ENCODE measurements around the gene MGRN1. TPM values are rescaled to one million over a fixed set of nuclear protein-coding genes. Genes with fewer than 3 reads are reported as not detected.

Gene MGRN1
- total RNA-seq, 1 donor from 2014 or later: 91.5 TPM

DNA sequence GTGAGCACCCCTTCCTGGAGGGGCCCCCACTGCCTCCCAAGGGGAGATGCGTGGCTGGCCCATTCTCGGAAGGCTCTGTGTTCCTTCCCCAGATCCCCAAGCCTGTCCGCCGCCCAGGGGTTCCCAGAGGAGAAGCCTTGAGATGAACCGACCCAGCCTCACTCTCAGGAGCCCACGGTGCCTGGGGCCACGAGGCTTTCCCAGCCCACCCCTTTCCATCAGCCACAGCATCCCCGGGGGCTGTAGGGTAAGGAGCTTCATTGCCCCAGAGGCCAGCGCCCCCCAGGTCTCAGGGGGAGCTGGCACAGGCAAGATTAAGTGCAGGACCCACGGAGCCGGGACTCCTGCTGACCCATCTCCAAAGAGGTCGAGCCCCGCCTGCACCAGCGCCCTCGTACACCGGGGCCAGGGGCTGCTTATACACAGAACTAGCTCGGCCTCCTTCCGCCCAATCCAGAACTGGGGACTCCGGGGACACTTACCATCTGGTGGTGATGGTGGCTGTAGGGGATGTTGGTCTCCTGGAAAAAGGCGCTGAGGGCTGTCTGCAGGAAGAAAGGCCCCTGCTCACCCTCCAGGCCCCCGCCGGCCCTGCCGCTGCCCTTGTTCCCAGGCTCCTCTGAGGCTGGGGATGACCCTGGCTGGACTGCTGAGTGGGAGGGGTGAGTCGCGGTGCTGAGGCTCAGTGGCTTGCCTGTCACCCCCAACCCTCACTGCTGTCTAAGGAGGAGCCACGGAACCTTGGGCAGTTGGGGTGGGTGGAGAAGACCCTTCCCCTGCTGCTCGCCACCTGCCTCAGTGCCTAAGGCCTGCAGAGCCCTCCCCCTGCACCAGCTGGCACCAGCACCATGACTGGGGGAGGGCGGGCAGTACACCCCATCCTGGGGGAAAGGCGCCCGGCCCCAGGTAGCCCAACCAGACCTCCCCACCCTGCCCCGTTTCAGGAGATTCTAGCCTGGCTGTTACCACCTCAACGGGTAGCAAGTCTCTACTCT lies 14.3 kb upstream of the MGRN1 start:
- H3K79me2 ChIP-seq (ENCODE audit: insufficient read depth, low read length): peaks cover 53% of the 10 kb centered on the region
- no peaks in the 10 kb centered on the region for H3K9me3 ChIP-seq (ENCODE audit: insufficient read depth, low read depth, low read length)
- H3K4me1 ChIP-seq (ENCODE audit: insufficient read depth, low read length): peaks cover 14% of the 10 kb centered on the region
- DNase-seq (ENCODE audit: low read depth): no peak
- Mint-ChIP-seq H3K9me3 (ENCODE audit: unreplicated experiment) (no peaks in the 10 kb centered on the region), H3K4me3 (ENCODE audit: unreplicated experiment) (no peak overlapping the region), H3K36me3 (ENCODE audit: low read depth, unreplicated experiment) (no peaks in the 10 kb centered on the region), H3K27ac (ENCODE audit: unreplicated experiment) (no peak overlapping the region), H3K4me1 (ENCODE audit: low read depth, unreplicated experiment) (no peaks in the 10 kb centered on the region), H3K27me3 (ENCODE audit: low read depth, unreplicated experiment) (no peaks in the 10 kb centered on the region)
- no peak overlapping the region for H3K9ac ChIP-seq (ENCODE audit: low read length)
- FAIRE-seq: no peak
- no peak overlapping the region for H2AFZ ChIP-seq (ENCODE audit: low read depth, low read length)
- H3K27me3 ChIP-seq (ENCODE audit: insufficient read depth, low read length): no peaks in the 10 kb centered on the region
- TF ChIP-seq, protein P1, sequence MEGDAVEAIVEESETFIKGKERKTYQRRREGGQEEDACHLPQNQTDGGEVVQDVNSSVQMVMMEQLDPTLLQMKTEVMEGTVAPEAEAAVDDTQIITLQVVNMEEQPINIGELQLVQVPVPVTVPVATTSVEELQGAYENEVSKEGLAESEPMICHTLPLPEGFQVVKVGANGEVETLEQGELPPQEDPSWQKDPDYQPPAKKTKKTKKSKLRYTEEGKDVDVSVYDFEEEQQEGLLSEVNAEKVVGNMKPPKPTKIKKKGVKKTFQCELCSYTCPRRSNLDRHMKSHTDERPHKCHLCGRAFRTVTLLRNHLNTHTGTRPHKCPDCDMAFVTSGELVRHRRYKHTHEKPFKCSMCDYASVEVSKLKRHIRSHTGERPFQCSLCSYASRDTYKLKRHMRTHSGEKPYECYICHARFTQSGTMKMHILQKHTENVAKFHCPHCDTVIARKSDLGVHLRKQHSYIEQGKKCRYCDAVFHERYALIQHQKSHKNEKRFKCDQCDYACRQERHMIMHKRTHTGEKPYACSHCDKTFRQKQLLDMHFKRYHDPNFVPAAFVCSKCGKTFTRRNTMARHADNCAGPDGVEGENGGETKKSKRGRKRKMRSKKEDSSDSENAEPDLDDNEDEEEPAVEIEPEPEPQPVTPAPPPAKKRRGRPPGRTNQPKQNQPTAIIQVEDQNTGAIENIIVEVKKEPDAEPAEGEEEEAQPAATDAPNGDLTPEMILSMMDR (IDR thresholded peaks at IDR 0.05; ENCODE audit: insufficient read depth, low read depth, low read length): no peak
- no peak for TF ChIP-seq EZH2 (IDR thresholded peaks at IDR 0.05; ENCODE audit: insufficient read depth, low read length)
- H3K4me3 ChIP-seq (ENCODE audit: insufficient read depth, low read depth, low read length): no peak overlapping the region
- H3K4me2 ChIP-seq (ENCODE audit: low read length): no peak overlapping the region
- H3K36me3 ChIP-seq (ENCODE audit: insufficient read depth, low read length): no peaks in the 10 kb centered on the region
- H3K27ac ChIP-seq (ENCODE audit: low read depth, low read length): no peak overlapping the region
- peaks cover 64% of the 10 kb centered on the region for H4K20me1 ChIP-seq (ENCODE audit: insufficient read depth, low read length)

DNA sequence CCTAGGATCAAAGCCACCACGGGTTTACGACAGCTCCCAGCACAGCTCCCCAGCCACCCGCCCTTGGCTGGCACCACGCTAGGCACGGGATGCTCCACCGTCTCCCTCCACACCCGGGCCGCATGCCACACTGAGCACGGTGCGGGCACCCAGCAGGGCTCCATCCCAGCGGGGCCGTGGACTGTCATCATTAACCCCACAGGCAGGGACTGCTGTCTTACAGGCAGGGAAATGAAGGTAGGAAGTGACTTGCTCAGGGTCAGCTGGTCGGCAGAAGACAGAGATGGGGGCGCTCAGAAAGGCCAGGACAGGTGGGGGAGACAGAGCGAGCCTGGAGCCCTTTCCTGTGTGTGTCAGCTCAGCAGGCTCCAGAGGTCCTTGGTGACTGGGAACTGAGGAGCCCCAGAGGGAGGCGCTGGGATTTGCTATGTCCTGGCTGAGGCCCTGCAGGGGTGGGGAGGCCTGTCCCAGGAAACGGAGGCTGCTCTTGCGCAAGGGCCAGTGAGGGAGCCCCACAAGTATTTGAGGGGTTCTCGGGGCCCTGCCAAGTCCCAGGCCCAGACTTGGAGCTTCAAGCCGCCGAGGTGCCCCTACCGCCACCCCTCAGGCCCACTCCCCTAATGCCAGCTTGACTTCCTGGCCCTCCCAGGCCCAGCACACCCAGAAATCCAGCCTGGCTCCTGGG lies 13.1 kb upstream of the MGRN1 start:
- Histone ChIP-seq H3K4me3 (ENCODE audit: insufficient read depth, low read depth, low read length) (no peak overlapping the region), H3K9me3 (ENCODE audit: insufficient read depth, low read depth, low read length) (no peaks in the 10 kb centered on the region), H3K4me1 (ENCODE audit: insufficient read depth, low read length) (peaks cover 20% of the 10 kb centered on the region), H3K27ac (ENCODE audit: low read depth, low read length) (no peak overlapping the region), H4K20me1 (ENCODE audit: insufficient read depth, low read length) (peaks cover 61% of the 10 kb centered on the region), H3K4me2 (ENCODE audit: low read length) (no peak overlapping the region), H3K36me3 (ENCODE audit: insufficient read depth, low read length) (no peaks in the 10 kb centered on the region), H3K79me2 (ENCODE audit: insufficient read depth, low read length) (peaks cover 55% of the 10 kb centered on the region), H3K9ac (ENCODE audit: low read length) (no peak overlapping the region), H3K27me3 (ENCODE audit: insufficient read depth, low read length) (no peaks in the 10 kb centered on the region), H2AFZ (ENCODE audit: low read depth, low read length) (no peak overlapping the region)
- no peaks in the 10 kb centered on the region for H3K27me3 Mint-ChIP-seq (ENCODE audit: low read depth, unreplicated experiment)
- TF ChIP-seq, protein P1 (IDR thresholded peaks at IDR 0.05; ENCODE audit: insufficient read depth, low read depth, low read length): no peak
- no peak for TF ChIP-seq EZH2 (IDR thresholded peaks at IDR 0.05; ENCODE audit: insufficient read depth, low read length)
- H3K36me3 Mint-ChIP-seq (ENCODE audit: low read depth, unreplicated experiment): no peaks in the 10 kb centered on the region
- no peak overlapping the region for H3K27ac Mint-ChIP-seq (ENCODE audit: unreplicated experiment)
- H3K9me3 Mint-ChIP-seq (ENCODE audit: unreplicated experiment): no peaks in the 10 kb centered on the region
- H3K4me3 Mint-ChIP-seq (ENCODE audit: unreplicated experiment): no peak overlapping the region
- peaks cover under 1% of the 10 kb centered on the region for H3K4me1 Mint-ChIP-seq (ENCODE audit: low read depth, unreplicated experiment)
- DNase-seq (ENCODE audit: low read depth) (no peak), FAIRE-seq (no peak)

Data from astrocyte (in vitro differentiated cells and primary cell).